Measurements from ENCODE around the gene SLC66A3. TPM values are rescaled to one million over a fixed set of nuclear protein-coding genes. Genes with fewer than 3 reads are reported as not detected.

SLC66A3 gene
- total and polyA plus RNA-seq, 10 donors, result 16.8 to 82.1 (median 37.3) TPM

DNA sequence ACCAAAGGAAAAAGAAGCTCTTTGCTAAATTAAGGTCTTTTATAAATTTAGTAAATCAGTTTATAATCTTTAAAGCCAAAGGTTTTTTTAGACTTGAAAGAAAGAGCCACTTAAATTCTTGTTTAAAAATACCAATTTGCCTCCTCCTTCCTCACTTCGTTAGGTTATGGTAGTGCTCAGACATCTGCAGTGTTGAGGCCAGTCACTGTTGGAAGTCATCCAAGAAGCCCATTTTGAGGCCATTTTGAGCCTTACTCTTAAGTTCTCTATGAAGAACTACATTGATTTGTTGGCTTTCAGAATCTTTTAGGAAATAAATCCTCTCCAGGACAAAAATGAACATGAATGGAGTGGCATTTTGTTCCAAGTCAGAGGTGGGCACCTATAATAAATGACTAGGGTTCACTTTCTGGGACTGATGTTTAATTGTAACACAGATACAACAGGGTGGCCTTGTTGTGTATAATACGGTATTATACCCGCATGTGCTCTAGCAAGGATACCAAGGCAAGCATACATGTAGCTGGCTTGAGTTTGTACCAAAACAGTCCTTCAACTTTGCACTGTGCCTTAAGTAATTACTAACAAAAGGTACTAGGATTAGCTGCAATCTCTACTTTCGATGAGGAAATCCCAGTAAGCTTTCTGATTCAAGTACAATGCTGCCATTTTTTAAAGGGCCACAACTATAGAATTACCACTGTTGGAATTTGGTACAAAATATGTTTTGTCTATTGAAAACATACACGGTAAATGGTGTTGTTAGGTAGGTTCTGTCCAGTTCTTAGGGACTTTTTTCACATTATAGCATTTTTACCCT lies 22.8 kb downstream of the SLC66A3 start:
- 49 to 66% (median 61%) methylated on average over 5 of the region's 5 CpGs for whole genome bisulfite sequencing, 5 donors
- DNase-seq, result no peak
- Histone ChIP-seq H3K27ac (peak overlapping the region in 1 of 8 donors; percentile 12), H3K36me3 (peaks cover 0 to 58% (median 19%) of the 10 kb centered on the region in 6 donors), H3K4me3 (no peak overlapping the region), H3K4me1 (peaks cover 5 to 26% (median 14%) of the 10 kb centered on the region in 6 donors), H3K27me3 (replicated peaks in 1 of 7) (no peaks in the 10 kb centered on the region), H3K9me3 (no peaks in the 10 kb centered on the region)
- intact Hi-C loops (cut with DNase I; ENCODE audit: low total_unique reads), result no loop called here
- TF ChIP-seq, protein P1, sequence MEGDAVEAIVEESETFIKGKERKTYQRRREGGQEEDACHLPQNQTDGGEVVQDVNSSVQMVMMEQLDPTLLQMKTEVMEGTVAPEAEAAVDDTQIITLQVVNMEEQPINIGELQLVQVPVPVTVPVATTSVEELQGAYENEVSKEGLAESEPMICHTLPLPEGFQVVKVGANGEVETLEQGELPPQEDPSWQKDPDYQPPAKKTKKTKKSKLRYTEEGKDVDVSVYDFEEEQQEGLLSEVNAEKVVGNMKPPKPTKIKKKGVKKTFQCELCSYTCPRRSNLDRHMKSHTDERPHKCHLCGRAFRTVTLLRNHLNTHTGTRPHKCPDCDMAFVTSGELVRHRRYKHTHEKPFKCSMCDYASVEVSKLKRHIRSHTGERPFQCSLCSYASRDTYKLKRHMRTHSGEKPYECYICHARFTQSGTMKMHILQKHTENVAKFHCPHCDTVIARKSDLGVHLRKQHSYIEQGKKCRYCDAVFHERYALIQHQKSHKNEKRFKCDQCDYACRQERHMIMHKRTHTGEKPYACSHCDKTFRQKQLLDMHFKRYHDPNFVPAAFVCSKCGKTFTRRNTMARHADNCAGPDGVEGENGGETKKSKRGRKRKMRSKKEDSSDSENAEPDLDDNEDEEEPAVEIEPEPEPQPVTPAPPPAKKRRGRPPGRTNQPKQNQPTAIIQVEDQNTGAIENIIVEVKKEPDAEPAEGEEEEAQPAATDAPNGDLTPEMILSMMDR (IDR thresholded peaks at IDR 0.05 in 8 of 11, conservative IDR thresholded peaks at IDR 0.05 in 3 of 11), result no peak
- TF ChIP-seq POLR2AphosphoS5 (IDR thresholded peaks at IDR 0.05) (no peak), POLR2A (IDR thresholded peaks at IDR 0.05) (no peak)

DNA sequence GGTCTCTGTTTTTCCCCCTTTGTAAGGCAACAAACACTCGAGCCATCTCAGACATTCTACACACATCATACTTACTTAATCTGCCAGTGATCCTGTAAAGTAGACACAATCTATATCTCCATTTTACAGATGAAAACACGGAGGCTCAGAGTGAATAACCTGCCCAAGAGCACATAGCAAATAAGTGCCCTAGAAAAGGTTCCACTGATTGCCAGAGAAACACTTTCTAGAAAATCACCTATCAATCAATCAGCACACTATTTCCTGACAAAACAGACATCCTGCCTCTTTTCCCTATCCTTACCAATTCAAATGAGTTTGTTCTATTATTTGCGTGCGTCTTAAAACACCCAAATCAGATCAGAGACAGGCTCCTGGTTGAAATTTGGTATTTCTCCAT lies 23.9 kb downstream of the SLC66A3 start:
- H3K36me3 ChIP-seq, result peaks cover 0 to 66% (median 22%) of the 10 kb centered on the region in 6 donors
- H3K4me1 ChIP-seq, result peaks cover 5 to 26% (median 14%) of the 10 kb centered on the region in 6 donors
- TF ChIP-seq, protein P1 (IDR thresholded peaks at IDR 0.05 in 8 of 11, conservative IDR thresholded peaks at IDR 0.05 in 3 of 11), result no peak
- TF ChIP-seq POLR2A (IDR thresholded peaks at IDR 0.05) (no peak), POLR2AphosphoS5 (IDR thresholded peaks at IDR 0.05) (no peak)

DNA sequence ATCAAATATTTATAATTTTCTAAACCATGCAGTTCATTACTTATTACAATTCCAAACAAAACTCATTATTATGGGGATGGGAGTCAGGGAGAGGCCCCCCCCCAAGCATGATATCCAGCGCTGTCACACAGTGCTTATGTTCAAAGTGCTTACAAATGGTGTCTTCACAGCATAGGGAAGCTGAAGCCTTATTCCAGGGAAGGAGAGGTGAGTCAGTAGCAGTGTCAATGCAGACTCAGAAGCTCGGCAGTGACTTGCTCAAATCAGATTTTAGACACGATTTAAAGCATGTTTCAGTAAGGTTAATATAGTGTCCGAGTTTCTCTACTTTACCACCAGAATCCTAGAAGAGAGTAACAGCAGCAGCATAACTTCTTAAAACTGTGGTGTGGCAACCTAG lies 24.6 kb downstream of the SLC66A3 start:
- intact Hi-C loops (cut with DNase I; ENCODE audit: low total_unique reads), result no loop called here
- peaks cover 0 to 73% (median 23%) of the 10 kb centered on the region in 6 donors for H3K36me3 ChIP-seq
- H3K9me3 ChIP-seq, result no peaks in the 10 kb centered on the region
- TF ChIP-seq POLR2AphosphoS5 (IDR thresholded peaks at IDR 0.05) (no peak), POLR2A (IDR thresholded peaks at IDR 0.05) (no peak)
- TF ChIP-seq, protein P1 (IDR thresholded peaks at IDR 0.05 in 8 of 11, conservative IDR thresholded peaks at IDR 0.05 in 3 of 11), result no peak
- no peak for DNase-seq
- H3K27me3 ChIP-seq (replicated peaks in 1 of 7), result no peaks in the 10 kb centered on the region
- 91 to 96% (median 95%) methylated on average over 4 of the region's 4 CpGs for WGBS, 5 donors
- no peak overlapping the region for H3K4me3 ChIP-seq
- peaks cover 5 to 21% (median 12%) of the 10 kb centered on the region in 6 donors for H3K4me1 ChIP-seq
- no peak overlapping the region for H3K27ac ChIP-seq

More for the DNA sequence above, 23.9 kb downstream of the SLC66A3 start:
- DNase-seq, result no peak
- Histone ChIP-seq H3K4me3 (no peak overlapping the region), H3K9me3 (no peaks in the 10 kb centered on the region), H3K27me3 (replicated peaks in 1 of 7) (no peaks in the 10 kb centered on the region), H3K27ac (no peak overlapping the region)
- intact Hi-C loops (cut with DNase I; ENCODE audit: low total_unique reads), result no loop called here
- 82 to 90% (median 84%) methylated on average over 4 of the region's 4 CpGs for WGBS, 5 donors

DNA sequence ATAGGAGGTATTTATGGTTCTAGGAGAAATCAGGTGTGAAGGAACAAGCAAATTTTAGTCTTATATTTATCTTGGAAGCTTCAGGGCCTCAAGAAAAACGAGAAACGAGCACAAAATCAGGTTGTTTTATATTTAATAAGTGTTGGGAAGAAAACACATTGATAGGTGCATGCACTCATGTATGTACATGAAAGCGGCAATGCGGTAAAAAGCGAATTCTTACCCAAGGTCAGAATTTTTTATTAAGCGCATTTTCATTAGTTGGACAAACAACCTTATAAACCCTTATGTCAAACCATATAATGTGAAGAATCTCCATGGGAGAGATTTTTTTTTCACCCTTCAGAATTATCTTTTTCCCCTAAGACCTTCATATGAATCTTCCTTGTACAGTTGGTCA lies 25.4 kb downstream of the SLC66A3 start:
- no peaks in the 10 kb centered on the region for H3K9me3 ChIP-seq
- H3K27ac ChIP-seq, result no peak overlapping the region
- no peak overlapping the region for H3K4me3 ChIP-seq
- H3K4me1 ChIP-seq, result peaks cover 0 to 13% (median 4%) of the 10 kb centered on the region in 6 donors
- peaks cover 0 to 81% (median 28%) of the 10 kb centered on the region in 6 donors for H3K36me3 ChIP-seq
- H3K27me3 ChIP-seq (replicated peaks in 1 of 7), result no peaks in the 10 kb centered on the region
- TF ChIP-seq POLR2A (IDR thresholded peaks at IDR 0.05), result no peak
- TF ChIP-seq, protein P1 (IDR thresholded peaks at IDR 0.05 in 8 of 11, conservative IDR thresholded peaks at IDR 0.05 in 3 of 11), result no peak
- TF ChIP-seq POLR2AphosphoS5 (IDR thresholded peaks at IDR 0.05), result no peak
- intact Hi-C loops (cut with DNase I; ENCODE audit: low total_unique reads), result no loop called here
- 88 to 96% (median 91%) methylated on average over 6 of the region's 6 CpGs for WGBS, 5 donors
- DNase-seq, result no peak

Measured in spleen (tissue), 11 donors.